IMR-90 (cell line): ENCODE data around the gene A1BG. TPM values are rescaled to one million over a fixed set of nuclear protein-coding genes. Genes with fewer than 3 reads are reported as not detected.
"Not testable (repeated sequence)": the region's sequence is repeated elsewhere in the genome, so short reads cannot be mapped to it uniquely, and the experiment has no call there.

Source experiments
- ATAC-seq: fragments of 200-7000 bp; cut with Tn5 transposase; 2 replicates; pipeline ENCODE4 v1.9.1; 2020; ENCODE audit warnings: low read depth, mild to moderate bottlenecking, moderate library complexity
- BruUV-seq: library from RNA; stranded (reverse); fragments of 400-500 nt; replicated peaks from 2 replicates; lab custom pipeline; 2021; lab: Mats Ljungman, UMichigan
- CTCF ChIA-PET: fragments of 300-600 bp; formaldehyde crosslinking; extraction: SDS; loops from one replicate; lab custom pipeline; 2021; ENCODE audit warnings: antibody characterized with exemption; lab: Yijun Ruan, JAX
- POLR2A ChIA-PET: fragments of 300-600 bp; sonication (Branson Sonifier 250); formaldehyde crosslinking; loops from one replicate; lab custom pipeline; 2022; ENCODE audit warnings: antibody characterized with exemption; ENCODE audit not compliant: unreplicated experiment; lab: Charles Lee
- DNase-seq: peaks from one replicate; pipeline ENCODE4 v3.0.0; 2013
- H2AFZ ChIP-seq: replicated peaks from 2 replicates; pipeline ENCODE3; 2013; ENCODE audit warnings: low read length, mild to moderate bottlenecking; ENCODE audit not compliant: poor library complexity
- H2AK5ac ChIP-seq: 2 replicates; pipeline ENCODE4 v1.6.1; 2013; ENCODE audit warnings: low read depth, low read length, inconsistent platforms
- H2AK9ac ChIP-seq: replicated peaks from 2 replicates; pipeline ENCODE3; 2013; ENCODE audit warnings: mild to moderate bottlenecking, low read depth, low read length, moderate library complexity; ENCODE audit not compliant: poor library complexity
- H2BK120ac ChIP-seq: 2 replicates; pipeline ENCODE4 v1.6.1; 2013; ENCODE audit warnings: low read depth, low read length, inconsistent platforms
- H2BK15ac ChIP-seq: 3 replicates; pipeline ENCODE4 v1.6.1; 2013; ENCODE audit warnings: low read depth, low read length, inconsistent platforms
- H2BK20ac ChIP-seq: 2 replicates; pipeline ENCODE4 v1.6.1; 2013; ENCODE audit warnings: low read depth, mild to moderate bottlenecking, inconsistent platforms, low read length, moderate library complexity
- H2BK5ac ChIP-seq: 2 replicates; pipeline ENCODE4 v1.6.1; 2013; ENCODE audit warnings: mild to moderate bottlenecking, low read depth, low read length, inconsistent platforms; ENCODE audit not compliant: poor library complexity, severe bottlenecking
- H3K14ac ChIP-seq: replicated peaks from 2 replicates; pipeline ENCODE4 v1.6.1; 2013; ENCODE audit warnings: low read depth, low read length, inconsistent platforms
- H3K18ac ChIP-seq: 2 replicates; pipeline ENCODE4 v1.6.1; 2013; ENCODE audit warnings: low read depth, low read length, control low read depth
- H3K23ac ChIP-seq: 2 replicates; pipeline ENCODE4 v1.6.1; 2013; ENCODE audit warnings: low read depth, low read length, inconsistent platforms
- H3K27ac ChIP-seq: 2 replicates; pipeline ENCODE4 v1.5.1; 2013; ENCODE audit warnings: mild to moderate bottlenecking, control low read depth, low read length; ENCODE audit not compliant: insufficient read depth
- H3K27me3 ChIP-seq: 2 replicates; pipeline ENCODE4 v1.6.1; 2013; ENCODE audit warnings: low read length; ENCODE audit not compliant: control insufficient read depth, insufficient read depth
- H3K36me3 ChIP-seq: 2 replicates; pipeline ENCODE4 v1.6.1; 2013; ENCODE audit warnings: low read length, mixed read lengths; ENCODE audit not compliant: control insufficient read depth, insufficient read depth
- H3K4ac ChIP-seq: 2 replicates; pipeline ENCODE4 v1.6.1; 2013; ENCODE audit warnings: low read depth, low read length, inconsistent platforms
- H3K4me1 ChIP-seq: 2 replicates; pipeline ENCODE4 v1.6.1; 2013; ENCODE audit warnings: low read length, mixed read lengths; ENCODE audit not compliant: control insufficient read depth, insufficient read depth
- H3K4me2 ChIP-seq: 2 replicates; pipeline ENCODE4 v1.6.1; 2013; ENCODE audit warnings: low read depth, mild to moderate bottlenecking, control low read depth, low read length, moderate library complexity
- H3K4me3 ChIP-seq: 2 replicates; pipeline ENCODE4 v1.5.1; 2013; ENCODE audit warnings: low read depth, mild to moderate bottlenecking, control low read depth, low read length, moderate library complexity; ENCODE audit not compliant: insufficient read depth
- H3K56ac ChIP-seq: 2 replicates; pipeline ENCODE4 v1.6.1; 2013; ENCODE audit warnings: low read length, inconsistent platforms; ENCODE audit not compliant: insufficient read depth; ENCODE audit errors: extremely low read depth
- H3K79me1 ChIP-seq, 2 experiments: 2 replicates each; pipeline ENCODE4 v1.6.1; 2013; ENCODE audit warnings: low read length in 2 of 2, inconsistent platforms in 1 of 2, low read depth in 1 of 2
- H3K9ac ChIP-seq: 2 replicates; pipeline ENCODE4 v1.6.1; 2013; ENCODE audit warnings: low read depth, low read length, control low read depth
- H3K9me1 ChIP-seq: 2 replicates; pipeline ENCODE4 v1.6.1; 2013; ENCODE audit warnings: low read length, inconsistent platforms; ENCODE audit not compliant: insufficient read depth
- H3K9me3 ChIP-seq: 2 replicates; pipeline ENCODE4 v1.6.1; 2013; ENCODE audit warnings: low read length; ENCODE audit not compliant: control insufficient read depth, insufficient read depth
- H4K20me1 ChIP-seq: 2 replicates; pipeline ENCODE4 v1.6.1; 2013; ENCODE audit warnings: low read length, inconsistent platforms; ENCODE audit not compliant: insufficient read depth
- H4K5ac ChIP-seq: 2 replicates; pipeline ENCODE4 v1.6.1; 2013; ENCODE audit warnings: mild to moderate bottlenecking, low read depth, low read length, control low read depth
- H4K8ac ChIP-seq, 2 experiments: 2 replicates each; pipeline ENCODE4 v1.6.1; 2013; ENCODE audit warnings: low read depth in 2 of 2, low read length in 2 of 2, control low read depth in 1 of 2, inconsistent platforms in 1 of 2
- H4K91ac ChIP-seq: 2 replicates; pipeline ENCODE4 v1.6.1; 2013; ENCODE audit warnings: low read depth, low read length, inconsistent platforms; ENCODE audit not compliant: insufficient read depth
- WGBS, 2 experiments: methylation state at CpG; one replicate each; pipeline versions ENCODE4 v1.1.5 to v1.1.7; 2013; ENCODE audit warnings: missing lambda C conversion rate in 2 of 2; ENCODE audit not compliant: insufficient read length in 1 of 2; ENCODE audit errors: extremely low coverage in 2 of 2; 5-methylcytosine and 5-hydroxymethylcytosine counted together
- dilution Hi-C: fragments of 300-500 bp; cut with HindIII; formaldehyde crosslinking; loops from one replicate; pipeline ENCODE4 v1.14.3; 2018; ENCODE audit warnings: low sequenced_read_pairs; ENCODE audit not compliant: unreplicated experiment
- in situ Hi-C: fragments of 300-500 bp; cut with MboI; formaldehyde crosslinking; loops from 3 replicates; pipeline ENCODE4 v1.14.3; 2019; ENCODE audit warnings: low sequenced_read_pairs, inconsistent platforms, mixed read lengths
- intact Hi-C: fragments of 100-400 bp; cut with micrococcal nuclease; formaldehyde crosslinking; loops from 2 replicates; pipeline ENCODE4 v1.10.0; 2022
- polyA plus RNA-seq, 3 experiments: library from polyadenylated mRNA; depleted of rRNA; stranded (reverse); fragments of >200 nt; gene quantifications; 2 replicates each; pipeline ENCODE4 v1.2.3, GENCODE V29; 2012; ENCODE audit warnings: low replicate concordance in 1 of 3
- total RNA-seq: library from RNA; depleted of rRNA; stranded (reverse); fragments of >200 nt; gene quantifications from 2 replicates; pipeline ENCODE4 v1.2.3, GENCODE V29; 2012

A1BG gene
- total and polyA plus RNA-seq, 2 of the 4 experiments (the other 2 are of a cell fraction), result 4.5 to 54.5 TPM

GRCh38 chr19:58348080-58348479 lies 5.2 kb downstream of the A1BG start:
- H3K56ac ChIP-seq, H2AK9ac ChIP-seq, H4K91ac ChIP-seq, CTCF ChIA-PET, H2BK20ac ChIP-seq, H2BK15ac ChIP-seq, H2AK5ac ChIP-seq, H3K4me1 ChIP-seq, H4K20me1 ChIP-seq, H4K5ac ChIP-seq, H3K36me3 ChIP-seq, H3K9me3 ChIP-seq, intact Hi-C loops, DNase-seq, H3K27me3 ChIP-seq, dilution Hi-C loops, H3K9me1 ChIP-seq, in situ Hi-C loops, H2BK120ac ChIP-seq, H3K18ac ChIP-seq, BruUV-seq, H2BK5ac ChIP-seq: not testable (repeated sequence)
- no CpG with 5 or more reads among the region's 12 CpGs for WGBS, 2 experiments
- POLR2A ChIA-PET, result interaction anchor here (1.2 to 1.4 kb wide), 2 partner anchors 14 to 18 kb away, joined by 3 to 5 read pairs; partner anchors contain the start of gene ZNF497
- H3K27ac ChIP-seq, result peak overlapping the region; percentile 57
- ATAC-seq, result peak; percentile 1; the same call in 1 of the 2 replicates
- H3K14ac ChIP-seq, result peak overlapping the region; percentile 74
- H2AFZ ChIP-seq, result peak overlapping the region; percentile 99
- peak overlapping the region; percentile 22; the same call in 1 of the 2 replicates for H3K23ac ChIP-seq
- peak overlapping the region; percentile 66 for H3K4me3 ChIP-seq
- peaks cover 12 to 51% of the 10 kb centered on the region in 2 experiments for H3K79me1 ChIP-seq
- H3K9ac ChIP-seq, result peak overlapping the region; percentile 69
- peak overlapping the region; percentile 40 for H3K4me2 ChIP-seq
- H4K8ac ChIP-seq, result peak overlapping the region in 1 of 2 experiments; percentile 85; a peak in 3 of 4 replicates
- peak overlapping the region; percentile 72; the same call in 1 of the 2 replicates for H3K4ac ChIP-seq
